Cardiac septum (tissue), 1 donor: ENCODE measurements around the gene FGF3. TPM values are rescaled to one million over a fixed set of nuclear protein-coding genes. Genes with fewer than 3 reads are reported as not detected.
"Not testable (repeated sequence)": the region's sequence is repeated elsewhere in the genome, so short reads cannot be mapped to it uniquely, and the experiment has no call there.

ENCODE experiments used
- DNase-seq: peaks from one replicate; pipeline ENCODE4 v3.0.0-alpha.2; 2020; ENCODE audit warnings: low spot score
- intact Hi-C: fragments of 100-400 bp; cut with DNase I; formaldehyde crosslinking; loops from one replicate; pipeline ENCODE4 v1.14.0; 2022
- total RNA-seq: library from RNA; stranded (reverse); fragmentation: NEBNext Ultra II Directional; extraction: Animal tissue kit (Norgen Biotek cat#: 25700); gene quantifications from one replicate; pipeline ENCODE4 v1.2.1, GENCODE V29; 2021
- donor health status: DM: no; HTN: no; CAD: no.

Gene FGF3
- total RNA-seq, 1 donor from 2014 or later, result not detected

DNA sequence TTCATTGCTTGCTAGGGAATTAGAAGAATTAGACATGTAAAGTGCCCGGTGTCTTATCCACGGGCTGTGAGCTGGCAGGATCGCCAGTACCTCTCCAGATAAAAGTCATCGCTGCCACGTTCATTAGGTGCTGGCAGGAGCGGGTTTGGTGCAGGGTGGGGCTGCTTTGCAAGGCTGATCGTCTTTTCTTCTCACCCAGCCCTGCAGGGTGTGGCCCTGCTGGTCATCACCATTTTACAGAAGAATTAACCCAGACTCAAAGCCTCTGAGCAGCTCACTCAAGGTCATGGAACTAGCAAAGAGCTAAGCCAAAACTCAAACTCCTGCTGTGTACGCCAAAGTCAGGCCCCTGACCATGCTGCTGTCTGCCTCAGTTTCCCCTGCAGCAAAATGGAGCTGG, 38.0 kb downstream of the FGF3 start:
- intact Hi-C loops, result no loop called here
- DNase-seq, result no peak

DNA sequence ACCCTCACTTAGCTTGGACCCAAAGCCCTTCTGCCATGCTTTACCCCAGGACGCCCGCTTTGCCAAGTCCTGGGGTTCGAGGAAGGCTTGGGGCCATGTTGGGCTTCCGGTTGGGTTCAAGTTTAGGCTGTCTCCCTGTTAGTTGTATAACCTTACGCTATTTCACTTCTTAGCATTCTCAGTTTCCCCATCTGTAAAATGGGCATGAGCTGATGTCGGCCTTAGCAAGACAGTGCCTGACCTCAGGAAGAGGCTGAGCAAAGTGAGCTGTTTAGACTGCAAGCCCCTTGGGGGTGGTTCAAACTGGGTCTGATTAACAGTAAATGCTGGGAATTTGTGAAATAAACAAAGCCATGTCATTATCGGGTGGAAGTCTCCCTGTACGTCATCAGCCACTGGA, 40.8 kb downstream of the FGF3 start:
- DNase-seq, result no peak
- intact Hi-C loops, result no loop called here

DNA sequence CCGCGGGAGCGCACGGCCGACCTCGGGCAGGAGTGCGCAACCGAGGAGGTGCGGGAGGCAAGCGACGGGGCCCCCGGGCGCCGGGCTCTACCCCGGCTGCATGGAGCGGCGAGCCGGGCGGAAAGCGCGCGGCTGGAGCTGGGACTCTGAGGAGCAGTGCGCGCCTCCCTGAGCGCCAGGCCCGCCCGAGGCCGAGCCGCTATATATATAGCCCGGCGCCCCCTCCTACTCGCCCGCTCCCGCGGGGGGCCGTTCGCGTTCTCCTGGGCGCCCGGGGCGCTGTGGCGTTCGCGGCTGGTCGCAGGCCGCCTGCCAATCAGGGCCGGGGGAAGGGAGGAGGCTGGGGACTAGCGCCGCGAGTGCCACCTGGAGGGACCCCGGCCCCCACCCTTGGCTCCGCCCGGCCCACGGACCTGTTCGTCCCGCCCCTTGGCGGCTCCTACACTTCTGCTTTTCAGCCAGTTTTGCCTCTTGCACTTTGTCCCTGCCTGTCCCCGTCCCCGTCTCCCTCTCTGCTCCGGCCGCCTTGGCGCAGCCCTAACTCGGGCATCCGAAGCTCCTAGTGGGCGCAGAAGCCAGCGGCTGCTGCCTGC, 44.0 kb downstream of the FGF3 start, which contains the start of gene FGF4:
TSS of gene FGF4 (minus strand) at position 179 of the 593 bp plus-strand sequence. CDS start 257 bp downstream, outside the sequence.
- DNase-seq, result no peak
- intact Hi-C loops, result no loop called here

DNA sequence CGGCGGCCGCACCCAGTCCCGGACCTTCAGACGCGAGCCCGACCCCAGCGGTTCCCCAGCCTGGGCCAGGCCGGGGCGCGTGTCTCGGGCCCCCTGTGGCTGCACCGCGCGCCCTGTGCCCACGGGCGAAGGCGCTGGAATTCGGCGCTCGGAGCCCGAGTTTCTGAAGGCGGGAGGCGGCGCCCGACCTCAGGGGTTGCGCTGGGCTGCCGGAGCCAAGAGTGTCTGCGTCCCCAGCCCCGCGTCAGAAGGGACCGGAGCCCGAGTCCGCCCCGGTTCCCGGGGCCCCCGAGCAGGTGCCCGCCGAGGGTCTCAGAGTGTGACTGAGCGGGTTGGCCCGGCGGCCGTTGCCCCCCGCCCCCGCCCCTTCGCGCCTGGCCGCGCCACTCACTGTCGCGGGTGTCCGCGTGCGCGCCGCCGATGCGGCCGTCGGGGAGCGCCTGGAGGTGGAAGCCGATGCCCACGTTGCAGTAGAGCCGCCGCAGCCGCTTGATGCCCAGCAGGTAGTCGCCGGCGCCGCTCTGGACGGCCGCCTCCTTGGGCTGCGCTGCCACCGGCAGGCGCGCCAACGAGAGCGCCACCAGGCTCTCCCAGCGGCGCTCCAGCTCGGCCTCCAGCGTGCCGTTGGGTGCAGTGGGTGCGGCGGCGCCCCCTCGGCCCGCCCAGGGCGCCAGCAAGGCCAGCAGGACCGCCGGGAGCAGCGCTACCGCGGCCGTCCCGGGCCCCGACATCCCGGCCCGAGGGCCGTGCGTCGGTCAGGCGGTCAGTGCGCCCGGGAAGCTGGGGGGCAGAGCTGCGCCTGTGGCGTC, 44.7 kb downstream of the FGF3 start:
- DNase-seq, result no peak
- intact Hi-C loops, result no loop called here

DNA sequence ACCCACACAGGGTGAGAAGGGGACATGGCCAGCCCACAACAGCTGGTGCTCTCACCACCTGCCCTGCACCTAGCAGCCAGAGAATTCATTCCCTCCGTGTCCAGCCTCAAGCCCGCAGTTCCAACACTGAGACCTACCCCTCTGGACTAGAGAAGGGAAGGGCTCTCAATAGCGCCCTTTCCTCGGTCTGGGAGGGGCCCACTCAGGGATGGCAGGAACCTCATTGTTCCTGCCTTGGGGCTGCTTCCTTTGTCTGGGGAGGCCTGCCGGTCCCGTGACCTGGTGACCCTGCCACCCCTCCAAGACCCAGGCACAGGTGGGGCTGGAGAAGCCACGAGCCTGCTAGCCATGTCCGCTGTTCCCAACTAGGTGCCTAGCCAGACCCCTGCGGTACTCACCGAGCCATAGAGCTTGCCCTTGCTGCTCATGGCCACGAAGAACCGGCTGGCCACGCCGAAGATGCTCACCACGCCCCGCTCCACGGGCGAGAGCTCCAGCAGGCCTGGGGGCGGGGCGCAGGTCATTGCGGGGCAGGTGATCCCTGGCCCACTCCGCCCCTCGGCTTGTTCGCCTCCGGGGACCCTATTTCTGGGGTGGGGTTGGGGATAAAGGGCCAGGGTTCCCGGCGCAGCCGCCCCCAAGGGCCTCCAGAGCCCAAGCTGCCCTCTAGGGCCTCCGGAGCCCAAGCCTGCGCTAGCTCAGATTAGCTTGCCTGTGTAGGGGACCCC, 45.4 kb downstream of the FGF3 start:
- no peak for DNase-seq
- intact Hi-C loops, result no loop called here

DNA sequence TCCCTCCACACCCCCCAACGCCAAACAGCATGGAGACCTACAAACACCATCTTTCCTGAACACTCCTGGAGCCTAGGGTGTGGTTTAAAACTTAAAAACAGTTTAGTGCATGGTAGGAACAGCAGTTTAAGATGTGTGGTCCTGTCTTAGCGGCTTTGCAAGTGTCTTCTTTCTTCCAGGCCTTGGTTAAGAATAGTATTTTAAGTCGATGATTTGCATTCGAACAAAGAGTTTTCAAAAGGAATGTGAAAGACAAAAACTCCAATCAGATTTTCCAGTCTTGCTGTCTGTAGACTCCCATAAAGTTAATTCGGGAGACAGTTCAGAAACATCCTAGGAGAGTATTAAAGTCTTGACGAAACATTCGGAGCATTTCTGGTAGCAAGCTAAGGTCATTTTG, 47.8 kb downstream of the FGF3 start:
- intact Hi-C loops, result no loop called here
- DNase-seq, result no peak

DNA sequence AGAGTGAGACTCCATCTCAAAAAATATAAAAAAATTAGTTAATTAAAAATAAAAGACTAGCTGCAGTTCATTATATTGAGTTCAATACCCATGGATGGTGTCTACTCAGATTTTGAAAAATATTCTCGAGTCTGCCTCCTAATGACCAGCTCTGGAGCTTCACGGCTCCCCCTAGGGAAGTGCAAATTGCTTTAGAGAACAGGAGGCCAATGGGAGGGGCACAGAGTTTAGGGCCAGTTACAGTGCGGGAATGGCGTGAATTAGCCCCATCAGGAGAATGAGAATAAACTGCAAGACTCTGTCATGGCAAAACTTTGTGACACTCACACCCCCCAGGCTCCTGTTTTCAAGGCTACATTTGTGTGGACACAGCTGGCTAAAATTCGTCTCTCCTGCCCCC, 48.7 kb downstream of the FGF3 start:
- no peak for DNase-seq
- intact Hi-C loops, result no loop called here

DNA sequence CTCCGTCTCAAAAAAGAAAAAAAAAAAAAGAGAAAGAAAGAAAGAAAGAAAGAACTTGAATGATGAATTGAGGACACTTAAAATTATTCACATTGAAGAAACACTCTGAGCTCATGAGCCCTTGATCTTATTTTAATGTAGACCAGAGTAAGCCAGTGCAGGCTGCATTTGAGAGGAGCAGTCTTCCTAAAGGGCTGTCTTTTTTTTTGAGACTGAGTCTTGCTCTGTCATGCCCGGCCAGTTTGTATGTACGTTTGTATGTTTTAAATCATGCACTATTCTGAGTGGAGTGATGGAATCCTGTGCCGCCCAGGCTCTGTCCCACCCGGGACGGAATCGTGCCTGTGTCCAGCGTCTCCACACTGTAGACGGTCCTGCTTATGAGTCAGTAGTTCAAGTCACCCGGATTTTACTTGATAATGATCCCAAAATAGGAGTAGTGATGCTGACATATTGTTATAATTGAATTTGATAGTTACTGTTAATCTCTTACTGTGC, 53.7 kb downstream of the FGF3 start:
- DNase-seq, result no peak

DNA sequence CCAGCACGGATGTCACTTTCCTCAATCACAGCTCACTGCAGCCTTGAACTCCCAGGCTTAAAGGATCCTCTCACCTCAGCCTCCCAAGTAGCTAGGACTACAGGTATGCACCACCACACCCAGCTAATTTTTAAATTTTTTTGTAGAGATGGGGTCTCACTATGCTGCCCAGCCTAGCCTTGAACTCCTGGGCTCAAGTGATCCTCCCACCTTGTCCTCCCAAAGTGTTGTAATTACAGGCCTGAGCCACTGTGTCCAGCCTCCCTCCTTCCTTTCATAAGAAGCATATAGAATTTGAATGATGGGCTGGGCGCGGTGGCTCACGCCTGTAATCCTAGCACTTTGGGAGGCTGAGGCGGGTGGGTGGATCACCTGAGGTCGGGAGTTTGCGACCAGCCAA, 54.3 kb downstream of the FGF3 start:
- intact Hi-C loops, DNase-seq: not testable (repeated sequence)

More for the DNA sequence above, 53.7 kb downstream of the FGF3 start:
- intact Hi-C loops, result no loop called here

DNA sequence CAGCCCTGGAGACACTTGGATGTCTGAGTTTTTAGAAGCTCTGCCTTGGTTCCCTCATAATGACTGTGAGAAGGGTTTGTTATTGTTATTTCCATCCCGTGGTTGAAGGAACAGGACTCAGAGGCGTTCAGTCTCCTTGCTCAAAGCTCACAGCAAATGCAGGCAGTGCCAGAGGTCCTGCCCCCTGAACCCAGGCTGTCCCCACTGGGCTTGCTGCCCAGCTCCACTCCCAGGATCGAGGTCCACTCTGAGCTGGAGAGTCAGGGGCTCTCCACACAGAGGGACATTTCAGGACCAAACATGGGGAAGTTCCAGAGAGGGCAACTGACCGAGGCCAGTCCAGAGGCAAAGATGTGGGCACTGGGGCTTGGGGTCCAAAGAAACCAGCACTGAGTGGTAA, 58.9 kb downstream of the FGF3 start:
- intact Hi-C loops, result no loop called here
- DNase-seq, result no peak

Other genes starting within 250 kb of the FGF3 start
- 258 TPM for gene CCND1, start 178.3 kb downstream of the FGF3 start, total RNA-seq
- 11.8 TPM for gene LTO1, start 144.1 kb downstream of the FGF3 start, total RNA-seq
- gene FGF19, start 115.4 kb downstream of the FGF3 start, total RNA-seq, result not detected
- gene FGF4, start 44.1 kb downstream of the FGF3 start, total RNA-seq, result not detected